ENCODE measurements around the gene SCARF1.

SCARF1 gene

DNA sequence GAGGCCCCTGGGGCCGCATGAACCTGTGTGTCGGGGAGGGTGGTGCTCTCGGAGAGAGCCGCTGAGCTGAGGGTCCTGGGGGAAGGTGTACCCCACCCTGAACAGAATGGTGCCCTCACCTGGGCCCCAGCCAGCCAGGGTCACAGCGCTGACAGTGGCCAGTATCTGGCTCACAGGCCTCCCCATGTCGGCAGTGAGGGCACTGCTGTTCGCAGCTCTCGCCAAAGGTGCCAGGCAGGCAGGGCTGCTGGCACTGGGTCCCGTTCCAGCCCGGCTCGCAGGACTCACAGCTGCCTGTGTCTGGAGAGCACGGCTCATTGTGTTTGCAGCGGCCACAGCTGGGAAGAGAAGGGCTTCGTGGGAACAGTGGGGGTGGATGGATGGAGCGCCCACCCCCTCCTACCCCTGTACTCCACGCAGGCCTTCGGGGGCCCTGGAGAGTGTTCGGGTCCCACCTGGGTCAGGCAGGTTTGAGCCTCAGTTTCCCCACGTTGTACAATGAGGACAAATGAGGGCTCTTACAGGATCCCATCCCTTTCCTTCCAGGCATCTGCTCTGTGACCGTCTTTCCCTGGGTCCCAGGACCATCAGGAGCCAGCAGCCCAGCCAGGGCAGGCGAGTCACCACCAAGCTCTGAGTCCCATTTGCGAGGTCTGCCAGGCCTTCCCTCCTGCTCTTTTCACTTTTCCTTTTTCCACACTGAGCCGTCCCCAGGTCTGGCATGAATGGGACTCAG, 5.0 kb downstream of the SCARF1 start:
- H3K4me3 ChIP-seq (replicated peaks in 1 of 2; ENCODE audit: low read depth in 2 of 2, low read length in 2 of 2) = no peak overlapping the region
- TF ChIP-seq, protein P1, sequence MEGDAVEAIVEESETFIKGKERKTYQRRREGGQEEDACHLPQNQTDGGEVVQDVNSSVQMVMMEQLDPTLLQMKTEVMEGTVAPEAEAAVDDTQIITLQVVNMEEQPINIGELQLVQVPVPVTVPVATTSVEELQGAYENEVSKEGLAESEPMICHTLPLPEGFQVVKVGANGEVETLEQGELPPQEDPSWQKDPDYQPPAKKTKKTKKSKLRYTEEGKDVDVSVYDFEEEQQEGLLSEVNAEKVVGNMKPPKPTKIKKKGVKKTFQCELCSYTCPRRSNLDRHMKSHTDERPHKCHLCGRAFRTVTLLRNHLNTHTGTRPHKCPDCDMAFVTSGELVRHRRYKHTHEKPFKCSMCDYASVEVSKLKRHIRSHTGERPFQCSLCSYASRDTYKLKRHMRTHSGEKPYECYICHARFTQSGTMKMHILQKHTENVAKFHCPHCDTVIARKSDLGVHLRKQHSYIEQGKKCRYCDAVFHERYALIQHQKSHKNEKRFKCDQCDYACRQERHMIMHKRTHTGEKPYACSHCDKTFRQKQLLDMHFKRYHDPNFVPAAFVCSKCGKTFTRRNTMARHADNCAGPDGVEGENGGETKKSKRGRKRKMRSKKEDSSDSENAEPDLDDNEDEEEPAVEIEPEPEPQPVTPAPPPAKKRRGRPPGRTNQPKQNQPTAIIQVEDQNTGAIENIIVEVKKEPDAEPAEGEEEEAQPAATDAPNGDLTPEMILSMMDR (IDR thresholded peaks at IDR 0.05; ENCODE audit: low read depth, low read length) = no peak
- DNase-seq (ENCODE audit: low read depth in 2 of 2) = no peak

DNA sequence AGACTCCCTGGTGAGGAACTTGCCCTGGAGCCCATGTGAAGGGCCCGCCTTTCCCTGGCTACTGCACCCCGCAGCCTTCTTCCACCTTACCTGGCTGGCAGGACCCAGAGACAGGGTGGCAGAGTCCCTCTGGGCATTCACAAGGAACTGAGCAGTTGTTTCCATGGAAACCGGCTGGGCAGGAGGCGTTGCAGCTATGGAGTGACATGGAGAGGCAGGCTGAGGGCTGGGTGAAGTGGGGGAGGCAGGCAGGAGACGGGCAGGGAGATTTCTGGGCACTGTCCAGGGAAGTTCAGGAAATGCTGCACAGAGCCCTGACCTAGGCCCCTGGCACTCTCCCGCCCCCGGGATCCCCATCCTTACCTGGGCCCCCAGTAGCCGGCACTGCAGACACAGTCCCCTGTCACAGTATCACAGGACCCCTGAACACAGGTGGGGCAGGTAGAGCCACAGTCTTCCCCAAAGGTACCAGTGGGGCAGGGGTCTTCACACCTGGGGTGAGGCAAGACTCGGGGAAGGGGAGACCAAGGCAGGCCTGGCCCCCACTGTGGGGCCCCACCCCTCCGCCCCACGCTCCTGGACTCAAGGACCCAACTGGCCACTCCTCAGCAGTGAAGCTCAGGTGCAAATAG, 5.9 kb downstream of the SCARF1 start:
- no peak overlapping the region for H3K4me3 ChIP-seq (replicated peaks in 1 of 2; ENCODE audit: low read depth in 2 of 2, low read length in 2 of 2)
- DNase-seq (ENCODE audit: low read depth in 2 of 2) = no peak
- TF ChIP-seq, protein P1 (IDR thresholded peaks at IDR 0.05; ENCODE audit: low read depth, low read length) = no peak

DNA sequence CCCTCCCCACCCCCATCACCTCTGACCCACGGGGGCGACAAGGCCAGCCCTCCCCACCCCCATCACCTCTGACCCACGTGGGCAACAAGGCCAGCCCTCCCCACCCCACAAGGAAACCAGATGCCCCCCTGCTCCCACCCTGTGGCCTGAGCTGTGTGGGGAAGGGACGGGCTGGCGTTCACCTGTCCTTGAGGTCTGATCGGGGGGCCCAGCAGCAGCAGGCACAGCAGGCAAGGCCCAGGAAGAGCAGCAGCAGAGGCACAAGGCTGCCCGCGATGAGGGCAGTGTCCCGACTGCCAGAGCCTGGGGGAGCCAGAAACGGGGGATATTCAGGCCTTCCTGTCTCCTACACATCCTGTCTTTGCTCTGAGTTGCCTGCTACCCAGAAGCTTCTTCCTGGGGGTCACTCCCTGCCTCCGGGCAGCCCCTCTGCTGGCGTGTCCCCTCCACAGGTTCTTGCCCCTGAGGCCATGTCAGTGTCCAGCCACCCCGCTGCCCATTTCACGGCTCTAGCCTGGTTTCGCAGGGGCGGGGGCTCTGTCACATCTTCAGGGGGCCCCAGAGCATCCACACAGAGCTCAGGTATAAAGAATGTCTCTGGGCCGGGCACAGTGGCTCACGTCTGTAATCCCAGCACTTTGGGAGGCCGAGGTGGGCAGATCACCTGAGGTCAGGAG, 6.8 kb downstream of the SCARF1 start:
- DNase-seq (ENCODE audit: low read depth in 2 of 2) = no peak
- TF ChIP-seq, protein P1 (IDR thresholded peaks at IDR 0.05; ENCODE audit: low read depth, low read length) = no peak
- H3K4me3 ChIP-seq (replicated peaks in 1 of 2; ENCODE audit: low read depth in 2 of 2, low read length in 2 of 2) = no peak overlapping the region

DNA sequence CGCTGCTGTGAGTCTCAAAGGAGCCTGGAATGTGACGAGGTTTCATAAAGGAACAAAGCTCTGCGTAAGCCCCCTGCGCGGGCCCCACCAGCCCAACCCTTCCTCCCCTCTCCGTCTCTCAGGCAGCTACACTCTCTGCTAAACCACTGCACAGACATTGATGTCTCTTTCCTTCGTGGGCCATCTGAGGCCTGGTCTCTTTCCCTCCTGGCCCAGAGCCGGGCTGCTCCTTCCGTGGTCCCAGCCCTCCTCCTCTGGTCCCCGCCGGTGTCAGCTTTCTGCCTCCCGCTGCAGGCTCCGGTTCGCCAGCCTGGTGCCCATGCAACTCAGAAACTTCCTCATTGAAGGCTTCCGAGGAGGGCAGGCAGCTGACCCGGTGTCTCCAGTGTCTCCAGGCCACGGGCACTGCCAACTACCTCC, 7.4 kb downstream of the SCARF1 start:
- H3K4me3 ChIP-seq (replicated peaks in 1 of 2; ENCODE audit: low read depth in 2 of 2, low read length in 2 of 2) = no peak overlapping the region
- TF ChIP-seq, protein P1 (IDR thresholded peaks at IDR 0.05; ENCODE audit: low read depth, low read length) = no peak
- no peak for DNase-seq (ENCODE audit: low read depth in 2 of 2)

DNA sequence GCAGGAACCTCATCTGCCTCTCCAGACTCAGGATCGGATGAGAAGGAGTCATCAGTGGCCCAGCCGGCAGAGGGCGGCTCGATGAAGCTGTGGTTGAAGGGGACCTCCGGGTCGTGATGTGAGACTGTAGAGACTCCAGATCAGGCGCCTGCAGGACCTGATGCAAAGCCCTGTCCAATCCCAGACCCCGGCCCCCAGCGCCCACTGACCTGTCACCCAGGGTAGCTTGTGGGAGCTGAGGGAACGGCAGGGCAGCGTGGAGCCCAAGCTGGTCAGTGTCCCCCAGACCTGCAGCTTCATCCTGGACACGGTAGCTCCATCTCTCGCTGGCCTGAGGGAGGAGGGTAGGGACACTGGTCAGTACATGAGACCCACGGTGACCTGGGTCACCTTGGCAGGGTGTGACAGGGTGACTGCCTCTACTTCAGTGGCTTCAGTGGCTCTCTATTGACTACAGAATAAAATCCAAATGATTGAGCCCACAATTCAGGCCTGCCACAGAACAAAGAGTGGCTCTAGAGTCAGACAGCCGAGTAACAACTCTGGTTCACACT, 8.7 kb downstream of the SCARF1 start:
- TF ChIP-seq, protein P1 (IDR thresholded peaks at IDR 0.05; ENCODE audit: low read depth, low read length) = no peak

DNA sequence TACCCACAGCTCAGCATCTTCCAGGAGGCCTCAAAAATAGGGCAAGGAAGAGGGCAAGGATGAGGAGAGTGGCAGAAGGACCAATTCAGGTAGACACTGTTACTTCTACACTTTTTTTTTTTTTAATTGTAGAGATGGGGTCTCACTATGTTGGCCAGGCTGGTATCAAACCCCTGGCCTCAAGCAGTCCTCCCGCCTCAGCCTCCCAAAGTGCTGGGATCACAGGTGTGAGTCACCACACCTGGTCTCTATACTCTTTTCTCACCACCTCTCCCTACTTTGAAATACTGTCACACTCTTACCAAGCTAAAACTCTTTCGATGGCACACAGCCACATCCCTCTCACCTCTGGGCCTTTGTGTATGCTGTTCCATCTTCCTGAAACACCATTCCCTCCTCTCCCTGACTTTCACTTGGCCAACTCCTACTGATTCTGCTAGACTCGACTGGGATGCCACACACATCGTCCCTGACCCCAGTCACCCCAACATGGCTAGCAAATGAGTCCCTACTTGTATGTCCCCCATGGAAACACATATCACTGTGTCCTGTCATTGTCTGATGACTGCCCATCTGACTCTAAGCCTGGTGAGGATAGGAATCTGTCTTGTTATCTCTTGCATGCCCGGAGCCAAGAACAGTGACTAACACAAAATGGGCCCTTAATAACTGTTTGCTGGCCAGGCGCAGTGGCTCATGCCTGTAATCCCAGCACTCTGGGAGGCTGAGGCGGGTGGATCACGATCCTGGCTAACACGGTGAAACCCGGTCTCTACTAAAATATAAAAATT, 9.7 kb downstream of the SCARF1 start:
- TF ChIP-seq, protein P1 (IDR thresholded peaks at IDR 0.05; ENCODE audit: low read depth, low read length) = no peak
- no peak overlapping the region for H3K4me3 ChIP-seq (replicated peaks in 1 of 2; ENCODE audit: low read depth in 2 of 2, low read length in 2 of 2)
- DNase-seq (ENCODE audit: low read depth in 2 of 2) = no peak

More for the DNA sequence above, 8.7 kb downstream of the SCARF1 start:
- H3K4me3 ChIP-seq (replicated peaks in 1 of 2; ENCODE audit: low read depth in 2 of 2, low read length in 2 of 2) = no peak overlapping the region
- no peak for DNase-seq (ENCODE audit: low read depth in 2 of 2)

All from cardiac fibroblast (primary cell).